Activated naive CD8-positive, alpha-beta T cell treated with anti-CD3 and anti-CD28 coated beads, Interleukin-2, amount 50 U/mL, for 16 hours (primary cell): ENCODE results near the gene DNAJC3.
"Not testable (repeated sequence)": the region's sequence is repeated elsewhere in the genome, so short reads cannot be mapped to it uniquely, and the experiment has no call there.

Experiments
- DNase-seq: peaks from one replicate; pipeline ENCODE4 v3.0.0-alpha.2; 2020; ENCODE audit warnings: low read depth, low spot score

The DNAJC3 gene

GRCh38 chr13:95714142-95714832 is 37.3 kb downstream of the DNAJC3 start:
- no peak for DNase-seq

GRCh38 chr13:95716231-95716630 is 39.3 kb downstream of the DNAJC3 start:
- DNase-seq = no peak

GRCh38 chr13:95722241-95722640 is 45.3 kb downstream of the DNAJC3 start:
- DNase-seq = no peak

GRCh38 chr13:95723438-95723837 is 46.5 kb downstream of the DNAJC3 start:
- DNase-seq = no peak

GRCh38 chr13:95724252-95724651 is 47.3 kb downstream of the DNAJC3 start:
- DNase-seq = no peak

- DNase-seq = no peak
Measured at GRCh38 chr13:95726876-95727275, 49.9 kb downstream of the DNAJC3 start.

- no peak for DNase-seq
Measured at GRCh38 chr13:95728957-95729356, 52.0 kb downstream of the DNAJC3 start.

GRCh38 chr13:95734124-95734523 is 57.2 kb downstream of the DNAJC3 start:
- no peak for DNase-seq

- not testable (repeated sequence) for DNase-seq
Measured at GRCh38 chr13:95740071-95740978, 63.4 kb downstream of the DNAJC3 start.

- DNase-seq = no peak
Measured at GRCh38 chr13:95740979-95741320, 64.0 kb downstream of the DNAJC3 start.

- DNase-seq = no peak
Measured at GRCh38 chr13:95741584-95742563, 64.9 kb downstream of the DNAJC3 start.

GRCh38 chr13:95743192-95743591 is 66.3 kb downstream of the DNAJC3 start:
- no peak for DNase-seq

- DNase-seq = no peak
Measured at GRCh38 chr13:95745289-95745688, 68.3 kb downstream of the DNAJC3 start.

GRCh38 chr13:95745752-95746151 is 68.8 kb downstream of the DNAJC3 start:
- DNase-seq = no peak

- DNase-seq = no peak
Measured at GRCh38 chr13:95749545-95749944, 72.6 kb downstream of the DNAJC3 start.

GRCh38 chr13:95752677-95753076 is 75.7 kb downstream of the DNAJC3 start:
- no peak for DNase-seq

GRCh38 chr13:95754069-95754468 is 77.1 kb downstream of the DNAJC3 start:
- no peak for DNase-seq

- DNase-seq = no peak
Measured at GRCh38 chr13:95756072-95756471, 79.1 kb downstream of the DNAJC3 start.

- DNase-seq = not testable (repeated sequence)
Measured at GRCh38 chr13:95762626-95763025, 85.7 kb downstream of the DNAJC3 start.

- DNase-seq = no peak
Measured at GRCh38 chr13:95763601-95764000, 86.7 kb downstream of the DNAJC3 start.

- no peak for DNase-seq
Measured at GRCh38 chr13:95771905-95772304, 95.0 kb downstream of the DNAJC3 start.

- no peak for DNase-seq
Measured at GRCh38 chr13:95779522-95779921, 102.6 kb downstream of the DNAJC3 start.
